Measurements from ENCODE around the gene IFNL3.

- no peak for TF ChIP-seq POLR2A (IDR thresholded peaks at IDR 0.05; ENCODE audit: low read depth, low read length)
- no peak for TF ChIP-seq POLR2AphosphoS5 (IDR thresholded peaks at IDR 0.05; ENCODE audit: low read depth, low read length)
- no peak for TF ChIP-seq TAF1 (IDR thresholded peaks at IDR 0.05; ENCODE audit: low read depth, low read length)
These were observed 44.6 kb downstream of the IFNL3 start for GRCh38 chr19:39200066-39200802.

Measured in GM12891 (cell line).